SH-SY5Y (cell line): ENCODE measurements around the gene LRCH1.

Experiments used
- GATA2 ChIP-seq: IDR thresholded peaks from 2 replicates; pipeline ENCODE4 v1.6.1; 2011; ENCODE audit warnings: mild to moderate bottlenecking, low read depth, low read length
- GATA3 ChIP-seq: IDR thresholded peaks from 2 replicates; pipeline ENCODE4 v1.6.1; 2011; ENCODE audit warnings: low read depth, mild to moderate bottlenecking, low read length, moderate library complexity

DNA sequence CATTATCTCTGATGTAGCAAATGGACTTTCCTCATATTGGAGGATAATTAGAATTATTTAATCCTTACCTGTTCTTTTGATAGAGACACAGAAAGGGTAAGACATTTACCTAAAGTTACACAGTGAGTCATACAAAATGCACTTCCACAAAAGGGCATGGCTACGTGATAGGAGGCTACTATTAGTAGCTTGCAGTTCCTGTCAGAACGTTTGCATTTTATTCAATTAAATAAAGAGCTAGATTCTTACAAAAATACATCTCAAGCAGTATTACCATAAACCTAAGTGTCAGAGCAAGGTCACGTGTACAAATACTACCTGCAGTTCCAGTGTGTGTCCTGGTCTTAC lies 123.4 kb downstream of the LRCH1 start:
- TF ChIP-seq GATA2, result no peak
- TF ChIP-seq GATA3, result no peak
